ENCODE measurements around the gene CELF3.

- TF ChIP-seq POLR2AphosphoS5 (IDR thresholded peaks at IDR 0.05; ENCODE audit: control insufficient read depth, insufficient read depth, low read depth, low read length) (no peak), ELF1 (tag; IDR thresholded peaks at IDR 0.05) (no peak), SMAD3 (CRISPR knock-in tag; conservative IDR thresholded peaks at IDR 0.05) (no peak)
Observed at GRCh38 chr1:151706464-151707415, 9.9 kb downstream of the CELF3 start.
